Stimulated activated effector memory CD8-positive, alpha-beta T cell treated with anti-CD3 and anti-CD28 coated beads, Interleukin-12 subunit alpha, Interleukin-12 subunit beta, amount 100 ng/mL, for 72 hours (primary cell): ENCODE measurements around the gene NTSR2.
A peak's percentile ranks its signal among the peaks of the same experiment; 100 is the strongest.

ENCODE experiments used
- ATAC-seq: fragments of 150-1000 bp; cut with Tn5 transposase; 2 replicates; pipeline ENCODE4 v1.10.0; 2021
- DNase-seq, 2 donors: peaks; one replicate each; pipeline ENCODE4 v3.0.0; 2021 to 2022; ENCODE audit warnings: low spot score in 2 of 2
- H3K27ac Mint-ChIP-seq: one replicate; pipeline ENCODE4 v1.8.0; 2022; ENCODE audit warnings: mild to moderate bottlenecking, mixed read lengths
- H3K36me3 Mint-ChIP-seq: one replicate; pipeline ENCODE4 v1.8.0; 2022; ENCODE audit warnings: mild to moderate bottlenecking, mixed read lengths
- H3K4me1 Mint-ChIP-seq: one replicate; pipeline ENCODE4 v1.8.0; 2022; ENCODE audit warnings: mixed read lengths
- H3K4me3 Mint-ChIP-seq: one replicate; pipeline ENCODE4 v1.8.0; 2022; ENCODE audit warnings: mild to moderate bottlenecking, mixed read lengths
- H3K9me3 Mint-ChIP-seq: one replicate; pipeline ENCODE4 v1.8.0; 2022; ENCODE audit warnings: mixed read lengths

The NTSR2 gene

GRCh38 chr2:11688222-11689069 lies 18.5 kb upstream of the NTSR2 start:
- H3K4me1 Mint-ChIP-seq = peaks cover 11% of the 10 kb centered on the region
- peak; percentile 78 to 89 for DNase-seq
- peak overlapping the region; percentile 45 for H3K4me3 Mint-ChIP-seq
- H3K27ac Mint-ChIP-seq = no peak overlapping the region
- no peaks in the 10 kb centered on the region for H3K9me3 Mint-ChIP-seq
- no peaks in the 10 kb centered on the region for H3K36me3 Mint-ChIP-seq
- peak; percentile 89 for ATAC-seq

DNA sequence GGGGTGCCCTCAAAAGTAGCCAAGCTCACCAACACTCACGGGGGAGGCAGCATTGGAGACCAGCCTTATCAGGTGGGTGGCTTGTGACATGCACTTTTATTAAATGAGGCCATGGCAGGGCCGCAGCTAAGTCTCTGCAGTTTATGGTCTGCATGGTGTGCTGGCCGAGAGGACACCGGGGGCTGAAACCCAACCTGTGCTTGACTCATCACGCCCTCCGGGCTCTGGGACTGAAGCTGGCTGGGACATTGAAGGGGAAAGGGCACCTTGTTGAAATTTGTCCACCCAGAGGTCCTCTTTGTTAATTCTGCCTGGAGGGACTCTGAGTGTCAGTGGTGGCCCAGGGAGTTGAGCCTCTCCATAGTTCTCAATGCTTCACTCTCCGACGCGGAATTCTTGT lies 17.7 kb upstream of the NTSR2 start:
- no peak overlapping the region for H3K27ac Mint-ChIP-seq

DNA sequence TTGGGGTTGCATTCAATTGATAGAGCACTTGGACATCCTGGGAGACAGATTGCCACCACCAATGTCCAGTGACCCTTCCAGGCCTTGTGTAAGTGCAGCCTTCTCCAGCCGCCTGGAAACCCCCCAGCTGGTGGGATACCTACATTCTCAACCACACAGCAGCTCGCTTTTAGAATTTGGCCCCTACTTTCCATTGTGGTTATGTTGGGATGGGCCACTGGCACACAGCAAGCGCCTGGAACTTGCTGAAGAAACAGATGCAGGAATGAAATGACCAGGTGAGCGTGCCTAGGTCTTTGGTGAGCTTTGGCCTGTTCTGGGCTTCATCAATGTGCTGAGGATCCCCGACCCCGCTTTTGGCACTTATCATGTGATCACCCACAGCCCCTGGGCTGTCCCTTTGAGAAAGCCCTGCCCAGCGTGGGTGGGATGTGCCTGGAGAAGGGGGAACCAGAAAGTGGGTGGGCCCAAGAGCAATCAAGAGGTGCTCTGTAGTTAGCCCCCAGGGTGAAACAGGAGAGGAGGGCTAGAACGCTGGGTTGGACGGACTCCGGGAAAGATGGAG lies 16.0 kb upstream of the NTSR2 start:
- ATAC-seq (no peak), DNase-seq (no peak)
- H3K9me3 Mint-ChIP-seq = no peaks in the 10 kb centered on the region
- no peaks in the 10 kb centered on the region for H3K36me3 Mint-ChIP-seq
- H3K27ac Mint-ChIP-seq = no peak overlapping the region
- no peak overlapping the region for H3K4me3 Mint-ChIP-seq
- H3K4me1 Mint-ChIP-seq = peaks cover 18% of the 10 kb centered on the region

More for the DNA sequence above, 17.7 kb upstream of the NTSR2 start:
- Mint-ChIP-seq H3K4me1 (peaks cover 11% of the 10 kb centered on the region), H3K9me3 (no peaks in the 10 kb centered on the region), H3K4me3 (peak overlapping the region; percentile 45), H3K36me3 (no peaks in the 10 kb centered on the region)
- DNase-seq = no peak
- no peak for ATAC-seq

- Mint-ChIP-seq H3K36me3 (no peaks in the 10 kb centered on the region), H3K9me3 (no peaks in the 10 kb centered on the region), H3K27ac (no peak overlapping the region), H3K4me3 (no peak overlapping the region), H3K4me1 (peaks cover 18% of the 10 kb centered on the region)
- no peak for ATAC-seq
- DNase-seq = no peak
These were observed 15.0 kb upstream of the NTSR2 start for GRCh38 chr2:11684894-11685460.

- no peaks in the 10 kb centered on the region for H3K36me3 Mint-ChIP-seq
These were observed 14.0 kb upstream of the NTSR2 start for GRCh38 chr2:11683966-11684365.

GRCh38 chr2:11683476-11683875 lies 13.5 kb upstream of the NTSR2 start:
- H3K4me3 Mint-ChIP-seq = no peak overlapping the region
- DNase-seq (no peak), ATAC-seq (no peak)
- H3K9me3 Mint-ChIP-seq = no peaks in the 10 kb centered on the region
- no peaks in the 10 kb centered on the region for H3K36me3 Mint-ChIP-seq
- H3K4me1 Mint-ChIP-seq = peaks cover 13% of the 10 kb centered on the region
- H3K27ac Mint-ChIP-seq = no peak overlapping the region

More at GRCh38 chr2:11683966-11684365, 14.0 kb upstream of the NTSR2 start:
- no peak for DNase-seq
- Mint-ChIP-seq H3K4me3 (no peak overlapping the region), H3K4me1 (peaks cover 18% of the 10 kb centered on the region), H3K9me3 (no peaks in the 10 kb centered on the region), H3K27ac (no peak overlapping the region)
- ATAC-seq = no peak

- Mint-ChIP-seq H3K4me3 (no peak overlapping the region), H3K27ac (no peak overlapping the region), H3K9me3 (no peaks in the 10 kb centered on the region), H3K4me1 (peaks cover 8% of the 10 kb centered on the region), H3K36me3 (no peaks in the 10 kb centered on the region)
- ATAC-seq = no peak
- no peak for DNase-seq
These were observed 12.6 kb upstream of the NTSR2 start for GRCh38 chr2:11682590-11682915.

DNA sequence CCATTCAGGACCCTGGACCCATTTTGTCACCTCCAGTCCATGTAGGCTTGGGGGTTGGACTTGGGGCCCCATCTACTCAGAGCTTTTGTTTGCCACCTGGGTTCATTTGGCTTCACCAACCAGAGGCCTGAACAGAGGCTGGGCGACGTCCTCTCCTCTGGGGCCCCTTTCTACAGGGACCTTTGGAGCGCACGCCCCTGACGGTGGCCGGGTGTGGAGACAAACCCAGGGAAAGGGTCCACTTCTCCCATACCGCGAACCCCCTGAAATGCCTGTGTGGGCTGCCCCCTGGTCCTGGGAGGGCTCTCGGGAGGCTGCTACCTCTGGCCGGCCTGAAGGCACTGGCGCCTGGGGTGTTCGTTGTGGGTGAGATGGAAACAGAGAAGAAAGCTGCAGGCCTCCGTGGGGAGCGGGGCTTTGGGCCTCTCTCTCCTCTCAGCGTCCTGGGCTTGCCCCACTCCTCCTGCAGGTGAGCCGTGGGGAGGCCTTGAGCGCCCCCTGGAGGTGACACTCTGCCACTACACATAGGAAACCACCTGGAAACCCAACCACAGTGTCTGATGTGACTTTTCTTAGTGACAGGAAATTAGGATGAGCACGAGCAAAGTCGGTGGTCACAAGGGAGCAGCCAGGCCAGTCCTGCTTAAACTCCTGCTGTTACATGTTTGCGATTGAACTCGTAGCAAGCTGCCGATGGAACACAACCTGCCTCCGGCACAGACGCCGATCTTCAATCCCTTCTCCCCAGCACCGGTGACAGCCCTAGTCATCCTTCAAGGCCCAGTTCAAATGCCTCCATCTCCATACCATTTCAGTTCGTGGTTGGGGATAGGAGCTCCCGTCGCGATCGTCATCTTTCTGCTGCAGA lies 12.0 kb upstream of the NTSR2 start:
- Mint-ChIP-seq H3K4me1 (peaks cover 8% of the 10 kb centered on the region), H3K9me3 (no peaks in the 10 kb centered on the region), H3K27ac (no peak overlapping the region), H3K36me3 (no peaks in the 10 kb centered on the region), H3K4me3 (no peak overlapping the region)
- DNase-seq = peak; percentile 48 to 78
- peak; percentile 48 for ATAC-seq

GRCh38 chr2:11680901-11681721 lies 11.1 kb upstream of the NTSR2 start:
- Mint-ChIP-seq H3K4me3 (no peak overlapping the region), H3K9me3 (no peaks in the 10 kb centered on the region), H3K4me1 (peaks cover 8% of the 10 kb centered on the region), H3K27ac (no peak overlapping the region), H3K36me3 (no peaks in the 10 kb centered on the region)
- ATAC-seq (no peak), DNase-seq (no peak)

GRCh38 chr2:11680182-11680900 lies 10.3 kb upstream of the NTSR2 start:
- Mint-ChIP-seq H3K27ac (no peak overlapping the region), H3K9me3 (no peaks in the 10 kb centered on the region), H3K36me3 (no peaks in the 10 kb centered on the region), H3K4me1 (peaks cover 8% of the 10 kb centered on the region), H3K4me3 (no peak overlapping the region)
- DNase-seq (no peak), ATAC-seq (no peak)

DNA sequence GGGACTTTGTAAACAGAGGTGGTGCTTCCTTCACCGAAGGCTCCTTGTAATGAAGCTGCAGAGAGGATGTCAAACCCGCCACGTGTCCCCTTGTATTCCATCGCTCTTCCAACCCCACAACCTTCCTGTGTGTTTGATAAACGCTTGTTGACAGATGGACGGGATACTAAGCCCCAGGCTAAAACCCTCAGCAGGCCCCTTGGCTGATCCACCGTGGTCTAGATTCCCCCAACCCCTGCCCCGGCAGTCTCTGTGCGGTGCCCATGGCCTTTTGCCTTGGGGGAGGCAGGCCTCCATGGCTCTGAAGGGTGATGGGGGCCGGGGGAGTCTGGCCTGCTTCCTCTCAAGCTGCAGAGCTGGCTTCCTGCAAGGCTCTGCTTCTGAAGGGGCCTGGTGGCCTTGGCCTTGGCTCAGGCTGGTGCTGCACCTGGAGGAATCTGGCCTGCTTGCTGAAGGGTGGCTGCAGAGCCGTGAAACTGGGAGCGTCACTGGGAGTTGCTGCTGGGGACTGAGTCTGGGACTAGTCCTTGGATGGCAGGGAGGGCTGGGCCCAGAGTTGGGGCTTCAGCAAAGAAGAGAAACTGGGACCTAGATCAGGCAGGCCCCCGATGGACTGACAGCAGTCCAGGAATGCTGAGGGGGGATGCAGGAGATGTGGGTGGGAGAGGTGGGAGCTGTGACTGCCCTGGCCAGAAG lies 9.6 kb upstream of the NTSR2 start:
- Mint-ChIP-seq H3K9me3 (no peaks in the 10 kb centered on the region), H3K27ac (no peak overlapping the region), H3K36me3 (no peaks in the 10 kb centered on the region), H3K4me3 (no peak overlapping the region), H3K4me1 (peaks cover 8% of the 10 kb centered on the region)
- DNase-seq (no peak), ATAC-seq (no peak)

- no peak overlapping the region for H3K27ac Mint-ChIP-seq
- no peaks in the 10 kb centered on the region for H3K9me3 Mint-ChIP-seq
- H3K4me3 Mint-ChIP-seq = no peak overlapping the region
- H3K4me1 Mint-ChIP-seq = peaks cover 8% of the 10 kb centered on the region
- no peak for ATAC-seq
- DNase-seq = no peak
- H3K36me3 Mint-ChIP-seq = no peaks in the 10 kb centered on the region
These were observed 9.0 kb upstream of the NTSR2 start for GRCh38 chr2:11679016-11679415.

GRCh38 chr2:11678306-11678960 lies 8.4 kb upstream of the NTSR2 start:
- Mint-ChIP-seq H3K36me3 (no peaks in the 10 kb centered on the region), H3K27ac (no peak overlapping the region), H3K9me3 (no peaks in the 10 kb centered on the region), H3K4me3 (no peak overlapping the region), H3K4me1 (peaks cover 8% of the 10 kb centered on the region)
- DNase-seq (no peak), ATAC-seq (no peak)
